MM.1S (cell line): ENCODE results near the gene RAB14.

Source experiments
- DNase-seq: peaks from one replicate; pipeline ENCODE4 v3.0.0-alpha.2; 2015
- H2AFZ ChIP-seq: fragments of 300-600 bp; sonication (generic); 2 replicates; pipeline ENCODE4 v1.6.0; 2016; ENCODE audit warnings: antibody characterized with exemption, low read length
- H3F3A ChIP-seq: fragments of 300-600 bp; sonication (generic); 2 replicates; pipeline ENCODE4 v1.6.1; 2016; ENCODE audit warnings: mild to moderate bottlenecking, antibody characterized with exemption, low read length, moderate library complexity, mixed read lengths; ENCODE audit not compliant: insufficient read depth
- H3K27ac ChIP-seq: fragments of 300-600 bp; sonication (generic); 2 replicates; pipeline ENCODE4 v1.5.1; 2016; ENCODE audit warnings: mild to moderate bottlenecking, low read length
- H3K27me3 ChIP-seq: fragments of 300-600 bp; sonication (generic); replicated peaks from 2 replicates; pipeline ENCODE4 v1.6.0; 2016; ENCODE audit warnings: low read length; ENCODE audit not compliant: insufficient read depth
- H3K36me3 ChIP-seq: fragments of 300-600 bp; sonication (generic); replicated peaks from 2 replicates; pipeline ENCODE4 v1.6.1; 2016; ENCODE audit warnings: mild to moderate bottlenecking, low read length, mixed read lengths; ENCODE audit not compliant: insufficient read depth
- H3K4me1 ChIP-seq: fragments of 300-600 bp; sonication (generic); 2 replicates; pipeline ENCODE4 v1.6.1; 2016; ENCODE audit warnings: low read length, mixed read lengths
- H3K4me2 ChIP-seq: fragments of 300-600 bp; sonication (generic); 2 replicates; pipeline ENCODE4 v1.6.0; 2016; ENCODE audit warnings: low read depth, low read length
- H3K4me3 ChIP-seq: fragments of 300-600 bp; sonication (generic); 2 replicates; pipeline ENCODE4 v1.5.1; 2016; ENCODE audit warnings: low read length, mixed read lengths
- H3K79me2 ChIP-seq: fragments of 300-600 bp; sonication (generic); 2 replicates; pipeline ENCODE4 v1.6.1; 2016; ENCODE audit warnings: mixed run types, low read length, mixed read lengths
- H3K9ac ChIP-seq: fragments of 300-600 bp; sonication (generic); 2 replicates; pipeline ENCODE4 v1.6.1; 2016; ENCODE audit warnings: low read length, mixed read lengths
- H3K9me2 ChIP-seq: fragments of 300-600 bp; sonication (generic); replicated peaks from 2 replicates; pipeline ENCODE4 v1.6.1; 2016; ENCODE audit warnings: mild to moderate bottlenecking, low read length, mixed read lengths; ENCODE audit not compliant: insufficient read depth
- H3K9me3 ChIP-seq: fragments of 300-600 bp; sonication (generic); replicated peaks from 2 replicates; pipeline ENCODE4 v1.6.1; 2016; ENCODE audit warnings: mild to moderate bottlenecking, low read length, mixed read lengths; ENCODE audit not compliant: insufficient read depth
- H4K20me1 ChIP-seq: fragments of 300-600 bp; sonication (generic); 2 replicates; pipeline ENCODE4 v1.6.1; 2016; ENCODE audit warnings: mild to moderate bottlenecking, low read length, moderate library complexity, mixed read lengths; ENCODE audit not compliant: insufficient read depth
- EZH2 ChIP-seq: fragments of 300-600 bp; sonication (generic); optimal IDR thresholded peaks from 2 replicates; pipeline ENCODE3; 2017; ENCODE audit warnings: low read depth, mild to moderate bottlenecking, antibody characterized with exemption, low read length, mixed read lengths
- EZH2phosphoT487 ChIP-seq: fragments of 300-600 bp; sonication (generic); IDR thresholded peaks from 2 replicates; pipeline ENCODE4 v1.6.1; 2018; ENCODE audit warnings: antibody characterized with exemption, low read length
- TF ChIP-seq, protein P1 (sequence below): fragments of 300-600 bp; sonication (generic); IDR thresholded peaks from 2 replicates; pipeline ENCODE4 v1.5.1; 2016; ENCODE audit warnings: antibody characterized with exemption, low read length, mixed read lengths

The RAB14 gene

DNA sequence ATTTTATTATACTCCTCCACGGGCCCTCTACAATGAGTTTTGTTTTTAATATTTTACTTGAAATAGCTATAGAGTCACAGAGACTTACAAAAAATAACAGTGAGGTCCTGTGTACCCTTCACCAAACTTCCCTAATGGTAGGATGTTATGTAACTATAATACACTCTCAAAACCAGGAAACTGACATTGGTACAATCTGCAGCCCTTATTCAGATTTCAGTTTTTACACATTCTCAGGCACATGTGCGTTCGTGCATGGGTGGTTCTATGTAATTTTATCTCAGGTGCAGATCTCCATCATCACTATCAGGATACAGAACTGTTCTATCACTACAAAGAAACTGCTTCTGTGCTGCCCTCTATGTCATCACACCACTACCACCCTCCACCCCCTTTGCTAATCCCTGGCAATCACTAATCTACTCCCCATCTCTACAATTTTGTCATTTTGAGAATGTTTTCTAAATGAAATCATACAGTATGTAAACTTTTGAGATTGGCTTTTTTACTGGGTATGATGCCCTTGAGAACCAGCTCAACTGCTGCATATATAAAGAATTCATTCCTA lies 16.4 kb downstream of the RAB14 start:
- Histone ChIP-seq H4K20me1 (peaks cover 5% of the 10 kb centered on the region), H3K9me2 (no peaks in the 10 kb centered on the region), H3K9ac (no peak overlapping the region), H3K9me3 (no peaks in the 10 kb centered on the region), H3K27me3 (no peaks in the 10 kb centered on the region), H2AFZ (no peak overlapping the region), H3K4me3 (no peak overlapping the region), H3K27ac (no peak overlapping the region), H3F3A (no peaks in the 10 kb centered on the region), H3K79me2 (peaks cover 70% of the 10 kb centered on the region), H3K4me1 (no peaks in the 10 kb centered on the region), H3K4me2 (no peak overlapping the region), H3K36me3 (peaks cover 12% of the 10 kb centered on the region)
- no peak for TF ChIP-seq EZH2phosphoT487
- TF ChIP-seq EZH2, result no peak
- TF ChIP-seq, protein P1, sequence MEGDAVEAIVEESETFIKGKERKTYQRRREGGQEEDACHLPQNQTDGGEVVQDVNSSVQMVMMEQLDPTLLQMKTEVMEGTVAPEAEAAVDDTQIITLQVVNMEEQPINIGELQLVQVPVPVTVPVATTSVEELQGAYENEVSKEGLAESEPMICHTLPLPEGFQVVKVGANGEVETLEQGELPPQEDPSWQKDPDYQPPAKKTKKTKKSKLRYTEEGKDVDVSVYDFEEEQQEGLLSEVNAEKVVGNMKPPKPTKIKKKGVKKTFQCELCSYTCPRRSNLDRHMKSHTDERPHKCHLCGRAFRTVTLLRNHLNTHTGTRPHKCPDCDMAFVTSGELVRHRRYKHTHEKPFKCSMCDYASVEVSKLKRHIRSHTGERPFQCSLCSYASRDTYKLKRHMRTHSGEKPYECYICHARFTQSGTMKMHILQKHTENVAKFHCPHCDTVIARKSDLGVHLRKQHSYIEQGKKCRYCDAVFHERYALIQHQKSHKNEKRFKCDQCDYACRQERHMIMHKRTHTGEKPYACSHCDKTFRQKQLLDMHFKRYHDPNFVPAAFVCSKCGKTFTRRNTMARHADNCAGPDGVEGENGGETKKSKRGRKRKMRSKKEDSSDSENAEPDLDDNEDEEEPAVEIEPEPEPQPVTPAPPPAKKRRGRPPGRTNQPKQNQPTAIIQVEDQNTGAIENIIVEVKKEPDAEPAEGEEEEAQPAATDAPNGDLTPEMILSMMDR, result no peak
- no peak for DNase-seq

DNA sequence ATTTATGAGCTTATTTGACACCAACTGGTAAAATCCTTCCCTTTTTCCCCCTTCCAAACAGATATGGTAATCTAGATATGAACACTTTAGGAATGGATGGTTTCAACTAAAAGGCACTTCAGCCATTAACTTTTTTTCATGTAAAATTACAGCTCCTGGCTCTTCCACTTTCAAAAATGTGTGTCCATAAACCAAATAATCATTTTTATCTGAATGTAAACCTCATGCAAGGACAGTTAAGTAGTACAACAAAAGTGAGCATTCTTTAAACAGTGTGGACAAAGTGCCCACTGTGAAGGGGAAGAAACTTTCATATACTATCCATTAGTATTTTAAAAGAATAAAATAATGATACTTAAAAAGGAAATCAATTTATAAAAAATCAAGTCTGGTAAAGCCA lies 17.2 kb downstream of the RAB14 start:
- peaks cover 65% of the 10 kb centered on the region for H3K79me2 ChIP-seq
- TF ChIP-seq, protein P1, result no peak
- no peak for TF ChIP-seq EZH2
- no peak for TF ChIP-seq EZH2phosphoT487
- peaks cover under 1% of the 10 kb centered on the region for H4K20me1 ChIP-seq
- no peaks in the 10 kb centered on the region for H3F3A ChIP-seq
- H3K9me2 ChIP-seq, result no peaks in the 10 kb centered on the region
- no peak overlapping the region for H2AFZ ChIP-seq
- DNase-seq, result no peak
- H3K9me3 ChIP-seq, result no peaks in the 10 kb centered on the region
- no peaks in the 10 kb centered on the region for H3K4me1 ChIP-seq
- peaks cover 12% of the 10 kb centered on the region for H3K36me3 ChIP-seq
- H3K27ac ChIP-seq, result no peak overlapping the region
- no peak overlapping the region for H3K9ac ChIP-seq
- no peak overlapping the region for H3K4me3 ChIP-seq
- no peaks in the 10 kb centered on the region for H3K27me3 ChIP-seq
- H3K4me2 ChIP-seq, result no peak overlapping the region

DNA sequence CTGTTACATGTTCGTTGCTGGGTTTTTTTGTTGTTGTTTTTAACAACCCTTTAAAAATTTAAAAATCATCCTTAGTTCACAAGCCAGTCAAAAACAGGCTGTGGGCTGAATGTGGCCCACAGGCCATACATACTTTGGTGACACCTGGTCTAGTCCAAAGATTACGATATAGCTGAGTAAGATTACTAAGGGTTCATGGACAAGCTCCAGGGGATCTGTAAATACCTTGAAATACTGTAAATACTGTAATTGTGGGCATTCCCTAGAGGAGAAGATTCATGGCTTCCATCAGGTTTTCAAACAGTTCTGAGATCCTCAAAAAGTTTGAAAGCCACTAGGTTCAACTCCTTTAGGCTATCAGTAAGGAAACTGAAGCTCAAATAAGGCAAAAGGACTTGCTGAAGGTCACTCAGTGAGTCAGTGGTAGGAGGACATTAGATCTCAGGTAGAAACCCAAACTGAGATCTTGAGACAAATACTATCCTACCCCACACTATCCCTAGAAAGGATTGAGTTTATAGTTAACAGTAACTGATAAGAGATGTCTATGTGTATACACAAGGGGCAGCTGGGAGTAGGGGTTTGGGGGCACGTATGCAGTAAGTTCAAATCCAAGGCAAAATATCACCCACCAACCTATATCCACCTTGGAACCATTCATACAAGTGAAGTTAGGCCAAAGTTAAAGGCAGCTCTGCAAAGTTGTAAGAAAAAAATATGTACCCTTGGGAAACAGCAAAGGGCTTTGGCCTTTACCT lies 17.8 kb downstream of the RAB14 start:
- no peak for DNase-seq
- Histone ChIP-seq H3K79me2 (peaks cover 59% of the 10 kb centered on the region), H3K27ac (no peak overlapping the region), H4K20me1 (no peaks in the 10 kb centered on the region; the same call in none of the 2 replicates), H3K9me2 (no peaks in the 10 kb centered on the region), H3K4me3 (no peak overlapping the region), H3K9ac (no peak overlapping the region), H3F3A (no peaks in the 10 kb centered on the region), H3K4me2 (no peak overlapping the region), H2AFZ (no peak overlapping the region), H3K27me3 (no peaks in the 10 kb centered on the region), H3K4me1 (no peaks in the 10 kb centered on the region), H3K9me3 (no peaks in the 10 kb centered on the region), H3K36me3 (peaks cover 15% of the 10 kb centered on the region)
- no peak for TF ChIP-seq EZH2phosphoT487
- TF ChIP-seq EZH2, result no peak
- TF ChIP-seq, protein P1, result no peak
